ENCODE results near the gene DLG5.
"Not testable (repeated sequence)": the region's sequence is repeated elsewhere in the genome, so short reads cannot be mapped to it uniquely, and the experiment has no call there.

Gene DLG5

DNA sequence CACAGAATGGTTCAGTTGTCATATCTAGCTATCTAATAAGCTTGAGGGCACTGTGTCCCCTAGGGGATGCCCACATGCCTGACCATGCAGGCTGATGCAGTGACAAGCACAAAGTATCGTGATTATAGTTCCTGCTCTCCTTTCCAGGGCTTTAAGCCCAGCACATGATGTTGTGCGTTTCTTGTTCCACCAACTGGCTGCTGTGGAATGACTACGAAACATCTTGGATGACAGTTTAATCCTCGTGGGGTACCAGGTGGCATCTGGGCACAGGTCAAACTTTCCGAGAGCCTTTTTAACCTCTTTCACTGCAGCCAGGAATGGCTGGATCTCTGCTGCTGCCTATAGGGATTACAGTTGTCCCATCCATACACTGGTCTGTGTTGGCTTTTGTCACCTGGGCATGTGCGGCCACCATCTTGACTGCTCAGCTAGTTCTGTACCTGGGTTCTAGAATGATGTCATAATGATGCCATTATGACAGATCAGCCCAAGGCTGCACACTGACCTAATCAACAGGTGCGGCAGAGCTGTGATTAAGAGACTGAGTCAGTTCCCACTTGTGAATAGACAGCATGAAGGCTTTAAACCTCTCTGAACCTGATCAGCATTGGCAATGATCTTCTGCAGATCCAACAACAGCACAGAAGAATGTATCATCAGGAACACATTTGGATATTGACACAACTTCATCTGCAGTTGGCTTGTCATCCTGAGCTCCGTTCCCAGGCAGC lies 144.1 kb downstream of the DLG5 start:
- DNase-seq: no peak

GRCh38 chr10:77781451-77782327 lies 144.9 kb downstream of the DLG5 start:
- DNase-seq: no peak

DNA sequence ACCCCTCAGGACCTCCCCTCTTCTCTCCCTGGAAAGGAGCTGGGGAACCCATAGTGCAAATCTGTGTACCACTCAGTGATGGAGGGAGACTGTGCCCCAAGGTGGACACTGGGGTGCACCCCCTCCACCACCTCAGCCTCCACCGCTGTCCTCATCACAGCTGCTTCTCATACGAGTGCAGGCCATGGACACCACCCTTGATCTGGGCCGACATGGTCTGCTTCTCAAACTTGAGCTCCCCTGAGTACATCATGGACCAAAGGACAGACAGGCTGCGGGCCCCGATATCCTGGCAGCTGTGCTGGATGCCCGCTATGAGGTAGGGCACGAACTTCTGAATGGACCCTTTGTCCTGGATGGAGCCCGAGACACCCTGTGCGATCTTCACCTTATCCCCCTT lies 146.4 kb downstream of the DLG5 start:
- no peak for DNase-seq

DNA sequence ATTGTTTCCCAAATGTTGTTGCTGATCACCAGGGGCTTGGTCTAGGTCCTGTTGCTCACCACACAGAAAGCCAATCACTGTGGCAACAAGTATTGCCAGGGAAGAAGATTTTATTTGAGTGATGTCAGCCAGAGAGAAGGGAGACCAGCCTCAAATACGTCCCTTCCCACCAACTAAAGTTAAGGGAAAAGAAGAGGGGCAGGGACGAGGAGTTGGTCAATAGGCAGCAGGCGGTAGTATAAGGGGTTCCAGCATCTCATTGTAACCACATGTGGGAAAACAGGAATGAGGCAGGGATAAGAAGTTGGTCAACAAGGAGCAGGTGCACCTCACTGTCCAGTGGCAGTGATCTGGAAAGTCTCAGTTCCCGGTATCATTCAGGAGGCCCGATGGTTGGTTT lies 150.1 kb downstream of the DLG5 start:
- DNase-seq: no peak

- no peak for DNase-seq
Measured at GRCh38 chr10:77774940-77775391, 151.6 kb downstream of the DLG5 start.

DNA sequence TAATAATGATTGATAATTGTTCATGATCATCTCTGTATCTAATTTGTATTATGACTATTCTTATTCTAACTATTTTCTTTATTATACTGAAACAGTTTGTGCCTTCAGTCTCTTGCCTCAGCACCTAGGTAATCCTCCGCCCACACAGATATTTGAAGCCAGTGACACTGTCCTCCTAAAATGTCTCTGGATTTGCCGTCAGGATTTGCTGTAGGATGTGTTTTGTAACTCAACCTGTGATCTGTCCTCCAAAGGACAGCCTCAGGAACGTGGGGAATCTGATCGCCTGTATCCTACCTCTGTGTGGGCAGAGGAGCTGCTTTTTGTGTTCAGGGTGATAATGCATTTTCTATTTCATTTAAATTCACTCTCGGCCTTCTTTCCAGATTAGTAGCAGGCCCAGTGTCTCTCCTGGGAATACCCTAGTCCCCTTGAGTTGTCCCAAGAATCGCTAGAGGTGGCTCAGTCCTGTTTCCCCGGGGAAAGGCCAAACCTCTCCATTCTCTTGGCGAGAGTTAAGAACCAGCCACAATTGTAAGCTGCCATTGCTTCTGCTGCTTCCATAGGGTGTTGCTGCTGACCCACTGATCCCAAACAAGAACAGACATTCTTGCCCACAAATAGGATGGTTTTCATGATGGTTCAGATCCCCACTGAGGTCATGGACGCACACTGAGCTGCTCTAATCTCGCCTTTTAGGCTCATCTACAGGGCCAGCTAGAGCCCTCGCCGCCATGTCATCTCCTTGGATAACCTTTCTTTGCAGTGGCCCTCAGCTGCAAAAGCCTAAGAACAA lies 152.7 kb downstream of the DLG5 start:
- DNase-seq: no peak

GRCh38 chr10:77772852-77773600 lies 153.5 kb downstream of the DLG5 start:
- not testable (repeated sequence) for DNase-seq

DNA sequence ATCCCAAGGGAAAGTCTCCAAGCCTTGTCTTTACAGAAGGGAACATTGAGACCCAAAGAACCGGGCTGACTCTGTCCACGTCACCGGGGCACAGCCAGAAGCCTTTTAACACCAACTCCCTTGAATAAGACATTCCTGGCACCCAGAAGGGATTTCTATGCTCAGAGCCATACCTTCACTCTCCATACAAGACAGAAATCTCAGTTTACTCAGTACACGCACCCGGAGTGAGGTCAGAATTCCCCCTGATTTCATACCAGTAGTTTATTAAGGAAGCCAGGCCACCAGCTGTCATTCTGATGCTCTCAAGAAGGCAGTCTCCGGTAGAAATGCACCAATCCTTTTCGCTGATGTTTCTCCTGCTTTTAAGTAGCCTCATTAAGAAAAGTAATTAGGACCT lies 154.7 kb downstream of the DLG5 start:
- no peak for DNase-seq

- no peak for DNase-seq
Measured at GRCh38 chr10:77771450-77771849, 155.1 kb downstream of the DLG5 start.

DNA sequence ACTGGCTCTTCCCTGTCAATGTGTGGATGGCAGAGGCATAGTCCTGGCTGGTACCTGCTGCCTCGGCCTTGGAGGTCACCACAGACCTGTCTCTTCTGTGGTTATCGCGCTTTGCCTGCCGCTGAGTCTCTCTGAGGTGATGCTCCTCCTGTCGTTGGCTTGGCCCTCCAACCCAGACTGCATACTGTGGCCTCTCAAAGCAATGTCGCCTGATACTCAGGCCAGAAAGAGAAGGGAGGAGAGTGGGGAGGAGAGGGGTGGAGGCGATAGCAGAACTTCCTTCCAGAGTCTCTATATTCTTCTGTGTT lies 155.7 kb downstream of the DLG5 start:
- DNase-seq: no peak

DNA sequence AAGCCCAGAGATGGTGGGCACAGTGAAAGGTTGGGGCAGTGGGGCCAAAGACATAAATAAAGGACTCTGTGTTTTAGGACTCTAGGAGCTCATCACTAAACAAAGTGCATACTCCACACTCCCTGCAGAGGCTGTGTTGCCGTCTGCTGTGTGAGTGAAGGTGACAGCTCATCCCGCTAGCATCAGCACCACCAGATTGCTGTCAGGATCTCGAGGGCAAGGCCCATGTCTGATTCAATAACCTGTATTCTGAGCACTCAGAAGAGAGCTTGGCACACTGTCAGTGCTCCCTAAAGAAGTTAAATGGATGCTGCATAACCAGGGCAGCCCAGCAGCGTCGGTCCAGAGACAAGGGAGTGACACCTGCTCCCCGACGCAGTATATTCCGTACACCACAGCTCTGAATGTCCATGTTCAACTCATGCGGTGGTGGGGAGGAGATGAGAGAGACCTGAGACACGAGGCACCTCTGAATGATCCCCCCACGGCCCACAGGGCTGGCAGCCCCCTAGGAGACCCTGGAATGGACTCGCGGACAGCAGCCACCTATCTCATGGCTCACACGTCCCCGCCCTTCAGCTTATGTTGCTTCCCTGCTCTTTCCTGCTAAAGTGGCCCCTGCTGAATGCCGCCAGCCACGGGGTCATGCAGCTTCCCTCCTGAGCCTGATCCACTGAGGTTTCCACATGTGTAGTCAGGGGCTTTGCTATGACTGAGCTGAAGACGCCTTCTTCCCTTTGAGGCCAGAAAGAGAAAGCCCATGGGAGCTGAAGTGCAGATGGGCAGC lies 156.3 kb downstream of the DLG5 start:
- no peak for DNase-seq

GRCh38 chr10:77768039-77768438 lies 158.5 kb downstream of the DLG5 start:
- DNase-seq: no peak

- DNase-seq: no peak
Measured at GRCh38 chr10:77763453-77764430, 162.8 kb downstream of the DLG5 start.

GRCh38 chr10:77758406-77758805 lies 168.1 kb downstream of the DLG5 start:
- not testable (repeated sequence) for DNase-seq

DNA sequence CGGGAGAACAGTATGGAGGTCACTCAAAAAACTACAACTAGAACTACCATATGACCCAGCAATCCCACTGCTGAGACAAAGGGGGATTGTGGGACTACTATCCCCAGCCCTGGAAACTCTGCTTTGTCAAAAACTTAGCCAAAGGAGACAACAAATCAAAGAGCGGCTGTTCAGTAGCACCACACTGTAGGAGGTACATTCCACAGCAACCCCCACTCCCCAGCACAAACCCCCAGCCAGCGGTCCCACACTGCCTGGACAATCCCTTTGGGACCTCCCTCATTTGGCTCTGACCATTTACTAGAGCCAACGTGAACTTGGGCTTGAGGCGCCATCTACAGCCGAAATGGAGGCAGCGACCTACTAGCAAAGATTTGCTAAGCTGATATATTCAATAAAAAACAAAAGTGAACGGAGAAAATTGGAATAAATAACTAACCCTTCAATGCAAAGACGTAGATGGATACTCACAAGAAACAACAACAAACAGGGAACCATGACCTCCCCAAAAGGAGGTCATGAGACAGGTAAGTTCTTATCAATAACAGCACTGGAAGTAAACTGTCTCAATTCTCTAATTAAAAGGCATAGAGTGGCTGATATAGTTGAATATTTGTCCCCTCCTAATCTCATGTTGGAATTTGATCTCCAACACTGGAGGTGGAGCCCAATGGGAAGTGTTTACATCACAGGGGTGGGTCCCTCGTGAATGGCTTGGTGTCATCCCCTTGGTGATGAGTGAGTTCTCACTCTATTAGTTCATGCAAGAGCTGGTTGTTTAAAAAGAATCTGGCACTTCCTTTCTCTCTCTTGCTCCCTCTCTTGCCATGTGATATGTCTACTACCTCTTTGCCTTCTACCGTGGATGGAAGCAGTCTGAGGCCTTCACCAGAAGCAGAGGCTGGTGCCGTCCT lies 170.0 kb downstream of the DLG5 start:
- DNase-seq: peak; percentile 82

- no peak for DNase-seq
Measured at GRCh38 chr10:77746047-77746707, 180.4 kb downstream of the DLG5 start.

GRCh38 chr10:77744245-77744644 lies 182.3 kb downstream of the DLG5 start:
- DNase-seq: no peak

DNA sequence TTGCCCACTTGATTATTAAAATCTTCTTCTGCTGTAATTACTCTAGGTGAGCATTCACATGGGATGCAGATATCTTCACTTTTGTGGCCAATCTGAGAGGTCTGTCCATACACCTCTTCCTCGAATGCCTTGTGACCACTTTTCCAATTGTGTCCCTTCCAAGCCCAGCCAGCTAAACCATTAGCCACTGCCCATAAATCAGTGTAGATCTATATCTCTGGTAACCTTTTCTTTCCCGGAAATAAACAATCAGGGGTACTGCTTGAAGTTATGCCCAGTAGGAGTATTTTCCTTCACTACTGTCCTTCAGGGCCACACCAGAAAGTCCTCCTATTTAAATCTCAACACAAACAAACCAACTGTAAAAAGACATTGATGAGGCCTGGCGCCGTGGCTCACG lies 184.4 kb downstream of the DLG5 start:
- DNase-seq: no peak

GRCh38 chr10:77741746-77742145 lies 184.8 kb downstream of the DLG5 start:
- DNase-seq: no peak

Measured in OCI-M1 (cell line).